ENCODE measurements around the gene MPND.

Gene MPND

DNA sequence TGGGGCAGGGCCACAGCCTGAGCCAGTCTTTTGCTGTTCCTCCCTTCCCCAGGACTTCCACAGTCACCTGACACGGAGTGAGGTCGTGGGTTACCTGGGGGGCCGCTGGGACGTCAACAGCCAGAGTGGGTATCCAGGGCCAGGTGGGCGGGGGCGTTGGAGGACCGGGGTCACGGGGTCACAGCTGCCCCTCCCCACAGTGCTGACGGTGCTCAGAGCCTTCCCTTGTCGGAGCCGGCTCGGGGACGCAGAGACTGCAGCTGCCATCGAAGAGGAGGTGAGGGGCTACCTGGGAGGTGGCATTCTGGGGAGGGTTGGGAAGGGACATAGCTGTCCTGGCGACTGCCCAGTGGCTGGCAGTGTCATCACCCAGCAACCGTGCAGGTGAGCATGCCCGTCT is 11.5 kb downstream of the MPND start:
- TF ChIP-seq TAF1 (IDR thresholded peaks at IDR 0.05; ENCODE audit: borderline replicate concordance, low read depth, low read length) (no peak), POLR2A (IDR thresholded peaks at IDR 0.05; ENCODE audit: low read depth, low read length) (no peak), POLR2AphosphoS5 (IDR thresholded peaks at IDR 0.05; ENCODE audit: low read depth, low read length) (no peak)
- FAIRE-seq (no peak), DNase-seq (ENCODE audit: insufficient read length) (no peak)

DNA sequence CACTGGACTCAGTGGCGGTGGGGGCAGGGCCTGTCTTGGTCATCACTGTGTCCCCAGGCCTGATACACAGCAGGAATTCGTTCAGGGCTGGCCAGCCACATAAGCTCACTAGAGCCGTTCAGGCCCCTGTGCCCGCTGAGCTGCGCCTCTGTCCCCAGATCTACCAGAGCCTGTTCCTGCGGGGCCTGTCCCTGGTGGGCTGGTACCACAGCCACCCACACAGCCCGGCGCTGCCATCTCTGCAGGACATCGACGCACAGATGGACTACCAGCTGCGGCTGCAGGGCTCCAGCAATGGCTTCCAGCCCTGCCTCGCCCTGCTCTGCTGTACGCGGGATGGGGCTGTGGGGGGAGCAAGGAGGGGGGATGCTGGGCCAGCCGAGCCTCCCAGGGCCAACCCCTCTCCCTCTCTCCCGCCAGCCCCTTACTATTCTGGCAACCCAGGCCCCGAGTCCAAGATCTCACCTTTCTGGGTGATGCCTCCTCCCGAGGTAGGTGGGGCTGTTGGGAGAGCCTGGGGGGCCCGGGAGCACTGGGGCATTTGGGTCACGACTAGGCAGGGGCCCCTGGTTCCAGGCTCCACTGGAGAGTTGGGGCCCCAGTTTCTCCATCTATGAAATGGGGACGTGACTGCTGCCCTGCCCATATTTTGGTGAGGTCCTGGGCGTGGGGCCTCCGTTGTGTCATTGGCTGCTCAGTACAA is 13.9 kb downstream of the MPND start:
- DNase-seq (ENCODE audit: insufficient read length) (no peak), FAIRE-seq (no peak)
- TF ChIP-seq POLR2A (IDR thresholded peaks at IDR 0.05; ENCODE audit: low read depth, low read length) (no peak), POLR2AphosphoS5 (IDR thresholded peaks at IDR 0.05; ENCODE audit: low read depth, low read length) (peak; percentile 44)

DNA sequence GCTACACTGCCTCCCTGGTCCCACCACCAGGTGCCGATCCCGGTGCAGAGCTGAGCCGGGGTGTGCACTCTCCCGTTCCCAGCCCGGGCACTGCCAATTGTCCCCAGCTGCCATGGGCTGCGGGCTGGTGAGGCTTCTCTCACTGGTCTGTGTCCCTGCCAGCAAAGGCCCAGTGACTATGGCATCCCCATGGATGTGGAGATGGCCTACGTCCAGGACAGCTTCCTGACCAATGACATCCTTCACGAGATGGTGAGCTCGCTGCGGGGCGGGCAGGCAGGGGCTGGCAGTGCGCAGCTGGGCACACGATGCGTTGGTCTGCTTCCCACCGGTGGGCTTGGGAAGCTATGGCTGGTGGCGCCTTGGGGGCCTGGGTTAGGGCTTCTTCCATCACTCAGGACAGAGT is 14.6 kb downstream of the MPND start:
- FAIRE-seq (no peak), DNase-seq (ENCODE audit: insufficient read length) (no peak)
- TF ChIP-seq POLR2AphosphoS5 (IDR thresholded peaks at IDR 0.05; ENCODE audit: low read depth, low read length): no peak; the same call in 1 of the 2 replicates
- TF ChIP-seq POLR2A (IDR thresholded peaks at IDR 0.05; ENCODE audit: low read depth, low read length): no peak
- TF ChIP-seq TAF1 (IDR thresholded peaks at IDR 0.05; ENCODE audit: borderline replicate concordance, low read depth, low read length): no peak

- FAIRE-seq: no peak
- TF ChIP-seq POLR2A (IDR thresholded peaks at IDR 0.05; ENCODE audit: low read depth, low read length) (no peak), TAF1 (IDR thresholded peaks at IDR 0.05; ENCODE audit: borderline replicate concordance, low read depth, low read length) (no peak), POLR2AphosphoS5 (IDR thresholded peaks at IDR 0.05; ENCODE audit: low read depth, low read length) (no peak)
Observed at GRCh38 chr19:4358709-4359626, 15.6 kb downstream of the MPND start.

DNA sequence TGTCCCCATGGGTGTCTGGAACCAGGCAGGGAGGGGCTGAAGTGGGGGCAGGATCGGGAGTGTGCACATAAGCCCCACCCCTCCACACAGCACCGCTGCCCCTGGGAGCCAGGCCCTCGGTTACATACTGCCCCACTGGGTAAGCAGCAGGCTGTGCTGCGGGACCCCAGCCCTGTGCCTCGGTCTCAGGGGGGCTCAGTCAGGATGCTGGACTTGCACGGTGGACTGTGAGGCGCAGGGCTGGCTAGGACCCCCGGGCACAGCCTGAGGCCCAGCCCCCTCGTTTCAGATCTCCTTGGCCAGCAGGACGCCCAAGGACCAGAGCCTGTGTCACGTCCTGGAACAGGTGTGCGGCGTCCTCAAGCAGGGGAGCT is 16.3 kb downstream of the MPND start:
- TF ChIP-seq POLR2AphosphoS5 (IDR thresholded peaks at IDR 0.05; ENCODE audit: low read depth, low read length) (0 out of 2 replicates have a peak, but pooled peaks have one; percentile 29), POLR2A (IDR thresholded peaks at IDR 0.05; ENCODE audit: low read depth, low read length) (no peak)
- no peak for DNase-seq (ENCODE audit: insufficient read length)
- FAIRE-seq: no peak

More at GRCh38 chr19:4358709-4359626, 15.6 kb downstream of the MPND start:
- no peak for DNase-seq (ENCODE audit: insufficient read length)

- FAIRE-seq (no peak), DNase-seq (ENCODE audit: insufficient read length) (no peak)
- TF ChIP-seq POLR2AphosphoS5 (IDR thresholded peaks at IDR 0.05; ENCODE audit: low read depth, low read length) (0 out of 2 replicates have a peak, but pooled peaks have one; percentile 12), TAF1 (IDR thresholded peaks at IDR 0.05; ENCODE audit: borderline replicate concordance, low read depth, low read length) (no peak), POLR2A (IDR thresholded peaks at IDR 0.05; ENCODE audit: low read depth, low read length) (no peak)
Observed at GRCh38 chr19:4360081-4360569, 16.8 kb downstream of the MPND start.

DNA sequence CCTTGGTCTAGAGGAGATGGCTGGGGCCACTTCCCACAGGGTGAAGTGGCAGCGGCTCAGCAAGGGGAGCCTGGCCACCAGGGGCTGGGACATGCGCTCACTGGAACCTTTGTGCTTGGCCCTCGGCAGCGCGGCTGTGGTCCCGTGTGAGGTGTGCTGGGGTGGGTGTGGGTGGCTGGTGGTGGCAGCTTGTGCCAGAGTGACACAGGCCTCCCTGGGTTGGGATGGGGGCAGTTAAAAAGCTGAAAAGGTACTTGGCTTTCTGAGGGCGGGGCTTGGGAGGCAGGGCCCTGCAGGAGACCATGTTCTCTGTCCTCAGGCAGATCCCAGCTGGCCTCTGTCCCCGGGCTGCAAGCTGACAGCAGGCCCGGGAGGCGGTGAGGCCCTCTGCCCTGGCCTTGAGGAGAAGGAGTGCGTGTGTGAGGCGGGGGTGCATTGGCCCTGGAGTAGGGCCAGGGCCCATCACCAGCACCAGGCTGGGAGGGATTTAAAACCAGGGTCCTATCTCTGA is 17.3 kb downstream of the MPND start:
- FAIRE-seq: no peak
- TF ChIP-seq POLR2AphosphoS5 (IDR thresholded peaks at IDR 0.05; ENCODE audit: low read depth, low read length) (no peak), POLR2A (IDR thresholded peaks at IDR 0.05; ENCODE audit: low read depth, low read length) (no peak; the same call in 1 of the 2 replicates), TAF1 (IDR thresholded peaks at IDR 0.05; ENCODE audit: borderline replicate concordance, low read depth, low read length) (no peak)
- no peak for DNase-seq (ENCODE audit: insufficient read length)

GRCh38 chr19:4361152-4362046 is 18.0 kb downstream of the MPND start:
- TF ChIP-seq POLR2AphosphoS5 (IDR thresholded peaks at IDR 0.05; ENCODE audit: low read depth, low read length) (no peak), POLR2A (IDR thresholded peaks at IDR 0.05; ENCODE audit: low read depth, low read length) (peak; percentile 2; the same call in 1 of the 2 replicates), TAF1 (IDR thresholded peaks at IDR 0.05; ENCODE audit: borderline replicate concordance, low read depth, low read length) (no peak)
- FAIRE-seq (no peak), DNase-seq (ENCODE audit: insufficient read length) (no peak)

DNA sequence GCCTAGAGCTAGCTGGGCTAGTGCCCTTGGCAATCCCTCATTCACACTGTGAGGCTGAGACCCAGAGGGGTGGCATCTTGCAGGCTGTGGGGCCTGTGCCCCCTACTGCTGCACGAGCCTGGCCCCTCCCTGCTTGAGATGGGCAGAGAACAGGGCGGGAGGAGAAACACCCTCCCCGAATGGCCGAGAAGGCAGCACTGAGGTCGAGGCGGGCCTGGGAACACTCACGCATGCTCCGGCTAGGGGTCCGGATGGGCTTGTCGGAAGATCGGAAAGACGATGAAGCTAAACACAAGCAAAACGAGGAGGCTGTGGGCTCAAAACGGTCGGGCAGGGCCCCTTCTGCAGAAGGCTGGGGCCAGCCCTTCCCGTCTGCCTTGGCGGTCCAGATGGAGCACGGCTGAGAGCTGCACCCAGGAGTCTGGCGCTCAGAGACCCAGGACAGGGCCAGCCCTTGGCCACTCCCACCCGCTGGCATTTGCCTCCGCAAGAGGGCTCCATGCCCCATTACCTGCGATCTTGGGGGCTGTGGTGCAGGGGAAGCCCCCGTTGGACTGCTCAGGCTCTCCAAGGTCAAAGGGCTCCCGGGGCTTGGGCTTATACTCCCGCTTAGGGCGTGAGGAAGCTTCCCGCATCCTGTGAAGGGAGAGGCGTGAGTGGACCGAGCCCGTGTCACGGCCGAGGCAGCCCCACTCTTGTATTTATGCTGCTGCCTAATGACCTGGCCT is 18.9 kb downstream of the MPND start:
- FAIRE-seq: no peak
- TF ChIP-seq POLR2AphosphoS5 (IDR thresholded peaks at IDR 0.05; ENCODE audit: low read depth, low read length): no peak
- no peak for TF ChIP-seq POLR2A (IDR thresholded peaks at IDR 0.05; ENCODE audit: low read depth, low read length)
- TF ChIP-seq TAF1 (IDR thresholded peaks at IDR 0.05; ENCODE audit: borderline replicate concordance, low read depth, low read length): no peak
- no peak for DNase-seq (ENCODE audit: insufficient read length)

DNA sequence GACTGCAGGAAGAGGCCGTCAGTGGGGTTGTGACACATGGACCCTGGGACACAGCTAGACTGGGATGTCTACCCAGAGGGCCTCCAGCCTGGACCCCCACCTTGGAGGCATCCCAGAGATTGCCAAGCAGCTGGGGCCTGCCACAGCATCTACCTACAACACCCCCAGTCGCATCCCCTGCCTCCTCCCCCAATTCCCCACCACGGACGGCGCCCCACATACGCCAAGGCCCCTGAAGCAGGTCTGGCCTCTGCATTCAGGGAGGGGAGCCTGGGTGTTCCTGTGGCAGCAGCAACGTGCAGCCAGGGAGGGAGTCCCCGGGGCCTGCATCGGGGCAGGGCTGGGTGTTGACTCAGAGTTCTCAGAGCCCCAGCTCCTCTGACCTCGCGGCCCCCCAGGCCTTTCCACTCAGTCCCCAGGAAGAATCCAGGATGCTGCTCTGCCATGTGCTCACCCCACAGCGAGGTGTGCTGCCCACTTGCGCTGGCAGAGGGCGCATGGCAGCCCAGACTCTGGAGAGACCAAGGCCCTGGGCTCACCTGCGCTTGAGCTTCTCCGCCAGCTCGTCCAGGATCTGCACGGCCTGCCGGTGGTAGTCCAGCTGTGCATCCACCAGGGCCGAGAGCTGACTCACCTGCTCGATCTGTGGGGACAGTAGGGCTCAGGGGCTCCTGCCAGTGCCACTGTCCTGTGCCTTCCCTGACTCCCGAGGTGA is 19.6 kb downstream of the MPND start:
- no peak for FAIRE-seq
- no peak for DNase-seq (ENCODE audit: insufficient read length)
- no peak for TF ChIP-seq POLR2AphosphoS5 (IDR thresholded peaks at IDR 0.05; ENCODE audit: low read depth, low read length)
- no peak for TF ChIP-seq POLR2A (IDR thresholded peaks at IDR 0.05; ENCODE audit: low read depth, low read length)
- TF ChIP-seq TAF1 (IDR thresholded peaks at IDR 0.05; ENCODE audit: borderline replicate concordance, low read depth, low read length): no peak

All from GM12892 (cell line).